Heart left ventricle (tissue), 16 donors: ENCODE measurements around the gene SIAH3. TPM values are rescaled to one million over a fixed set of nuclear protein-coding genes. Genes with fewer than 3 reads are reported as not detected.

Experiments used
- ATAC-seq, 4 donors: fragments of 200-7000 bp; cut with Tn5 transposase; one replicate each; pipeline ENCODE4 v1.9.1; 2020 to 2022; ENCODE audit warnings: moderate library complexity in 4 of 4, mild to moderate bottlenecking in 3 of 4, moderate number of reproducible peaks in 1 of 4
- DNase-seq, 5 donors: peaks; one replicate each; pipeline ENCODE4 v3.0.0-alpha.2; 2020
- H3K27ac ChIP-seq, 12 donors: fragments of 200-600 bp; sonication (generic) in 4 of 12; one replicate each; pipeline versions ENCODE4 v1.5.0 to v1.8.0; 2016 to 2022; ENCODE audit warnings: mild to moderate bottlenecking in 2 of 12
- H3K27me3 ChIP-seq, 9 donors: fragments of 200-600 bp; sonication (generic) in 2 of 9; one replicate each; pipeline versions ENCODE4 v1.5.1 to v1.8.0; 2016 to 2022; ENCODE audit warnings: mild to moderate bottlenecking in 3 of 9
- H3K36me3 ChIP-seq, 9 donors: fragments of 200-600 bp; sonication (generic) in 2 of 9; one replicate each; pipeline versions ENCODE4 v1.5.0 to v1.8.0; 2018 to 2022; ENCODE audit warnings: mild to moderate bottlenecking in 2 of 9
- H3K4me1 ChIP-seq, 12 donors: fragments of 200-600 bp; sonication (generic) in 4 of 12; one replicate each; pipeline versions ENCODE4 v1.5.0 to v1.8.0; 2016 to 2022; ENCODE audit warnings: mild to moderate bottlenecking in 3 of 12
- H3K4me3 ChIP-seq, 12 donors: fragments of 200-600 bp; sonication (generic) in 4 of 12; one replicate each; pipeline versions ENCODE4 v1.5.0 to v1.8.0; 2017 to 2022; ENCODE audit warnings: mild to moderate bottlenecking in 9 of 12, moderate library complexity in 4 of 12
- H3K9me3 ChIP-seq, 12 donors: fragments of 200-600 bp; sonication (generic) in 4 of 12; one replicate each; pipeline versions ENCODE4 v1.5.0 to v1.8.0; 2016 to 2022; ENCODE audit warnings: mild to moderate bottlenecking in 1 of 12
- CTCF ChIP-seq, 12 donors: fragments of 200-600 bp; sonication (generic) in 4 of 12; IDR thresholded peaks; one replicate each; pipeline versions ENCODE4 v1.5.0 to v1.8.0; 2018 to 2022; ENCODE audit warnings: antibody characterized with exemption in 12 of 12, mild to moderate bottlenecking in 5 of 12
- POLR2A ChIP-seq, 2 donors: fragments of 450-650 bp; IDR thresholded peaks; one replicate each; pipeline ENCODE4 v1.6.1; 2017; ENCODE audit warnings: antibody characterized with exemption in 2 of 2, mild to moderate bottlenecking in 2 of 2, moderate library complexity in 2 of 2
- WGBS, 4 donors: extraction: QIAGEN DNeasy Blood & Tissue Kit in 2 of 4; methylation state at CpG; one replicate each; pipeline versions ENCODE4 v1.1.5 to v1.1.7; 2013 to 2018; 5-methylcytosine and 5-hydroxymethylcytosine counted together
- intact Hi-C, 10 donors: fragments of 100-400 bp; cut with DNase I; formaldehyde crosslinking; loops; one replicate each; pipeline versions ENCODE4 v1.11.1 to v1.14.2; 2022
- polyA plus RNA-seq, 2 donors: library from polyadenylated mRNA; stranded (reverse); fragments of 200-250 nt; gene quantifications; one replicate each; pipeline ENCODE4 v1.2.3, GENCODE V29; 2013
- total RNA-seq, 9 donors: library from RNA; depleted of rRNA in 2 of 9; stranded (reverse); fragments of >200 nt in 2 of 9; fragmentation: NEBNext Ultra II Directional in 3 of 9; extraction: Animal tissue kit (Norgen Biotek cat#: 25700) in 3 of 9; gene quantifications; one replicate each; pipeline versions ENCODE4 v1.1.0 to v1.2.4, GENCODE V29; 2016 to 2023
- donor health status: ischemic (EF 13 %, LVEDD 7.1; RV severe dilation, severe dysfunction).
- donor health status: healthy with polysubstance abuse.
- donor health status: DM: no; HTN: yes; CAD: no.
- donor health status: DM: no; HTN: no; CAD: no.
- donor health status: ischemic (EF 25% LVEDD 6.9; RV normal size, moderate dysfunction).
- donor health status: ischemic (EF 25% LVEDD 5.7; RV mildly dilated, moderate dysfunction).
- donor health status: healthy.
- donor health status: DM: yes; HTN: yes; CAD: no.
- donor health status: ischemic (EF 35%, LVEDD 5.7; RV mildly dilated, moderate dysfunction).
- donor health status: nonischemic (EF 11% LVEDD 7.7; RV severe dilation, severe dysfunction).
- donor health status: DM: yes; HTN: yes; CAD: no.
- donor health status: PGD.
- donor health status: ischemic (EF 29% LVEDD 5.4; RV normal size, mild dysfunction).
- donor health status: nonischemic (EF 23%, LVEDD 6.1; RV moderate dilation, normal function).

SIAH3 gene
- total and polyA plus RNA-seq, 11 donors: 0.05 to 0.18 (median 0.07) TPM; not detected in 8

GRCh38 chr13:45742985-45743384 is 108.6 kb downstream of the SIAH3 start:
- Histone ChIP-seq H3K9me3 (no peaks in the 10 kb centered on the region), H3K27me3 (no peaks in the 10 kb centered on the region), H3K4me1 (no peaks in the 10 kb centered on the region), H3K4me3 (no peak overlapping the region), H3K27ac (no peak overlapping the region), H3K36me3 (no peaks in the 10 kb centered on the region)
- DNase-seq: no peak
- intact Hi-C loops: no loop called here
- TF ChIP-seq CTCF (IDR thresholded peaks at IDR 0.05) (no peak), POLR2A (IDR thresholded peaks at IDR 0.05) (no peak)
- ATAC-seq: no peak
- WGBS, 4 donors: 68 to 90% (median 85%) methylated on average over 5 of the region's 5 CpGs

GRCh38 chr13:45737571-45738017 is 114.0 kb downstream of the SIAH3 start:
- Histone ChIP-seq H3K27ac (no peak overlapping the region), H3K36me3 (no peaks in the 10 kb centered on the region), H3K4me3 (no peak overlapping the region), H3K27me3 (peaks cover 0 to 3% (median 0%) of the 10 kb centered on the region in 9 donors), H3K4me1 (no peaks in the 10 kb centered on the region), H3K9me3 (no peaks in the 10 kb centered on the region)
- peak in 2 of 12 donors; percentile 14 for TF ChIP-seq CTCF (IDR thresholded peaks at IDR 0.05)
- no peak for TF ChIP-seq POLR2A (IDR thresholded peaks at IDR 0.05)
- intact Hi-C loops: no loop called here
- DNase-seq (no peak), ATAC-seq (no peak)
- 52 to 62% (median 54%) methylated on average over 2 of the region's 2 CpGs for WGBS, 4 donors

- no peak overlapping the region for H3K4me3 ChIP-seq
- WGBS, 4 donors: 82 to 92% (median 87%) methylated on average over 5 of the region's 5 CpGs
- no peak overlapping the region for H3K27ac ChIP-seq
- no peaks in the 10 kb centered on the region for H3K36me3 ChIP-seq
- ATAC-seq: no peak
- TF ChIP-seq POLR2A (IDR thresholded peaks at IDR 0.05) (no peak), CTCF (IDR thresholded peaks at IDR 0.05) (no peak)
- no peak for DNase-seq
- H3K27me3 ChIP-seq: peaks cover 0 to 9% (median 0%) of the 10 kb centered on the region in 9 donors
- H3K9me3 ChIP-seq: no peaks in the 10 kb centered on the region
- no peaks in the 10 kb centered on the region for H3K4me1 ChIP-seq
- intact Hi-C loops: no loop called here
These were observed 118.2 kb downstream of the SIAH3 start for GRCh38 chr13:45733361-45733760.

- Histone ChIP-seq H3K9me3 (no peaks in the 10 kb centered on the region), H3K27me3 (peaks cover 0 to 9% (median 0%) of the 10 kb centered on the region in 9 donors), H3K36me3 (no peaks in the 10 kb centered on the region), H3K4me3 (no peak overlapping the region), H3K27ac (no peak overlapping the region), H3K4me1 (no peaks in the 10 kb centered on the region)
- ATAC-seq: no peak
- 40 to 55% (median 52%) methylated on average over 5 of the region's 5 CpGs for WGBS, 4 donors
- intact Hi-C loops: no loop called here
- no peak for DNase-seq
- no peak for TF ChIP-seq POLR2A (IDR thresholded peaks at IDR 0.05)
- TF ChIP-seq CTCF (IDR thresholded peaks at IDR 0.05): no peak
These were observed 118.6 kb downstream of the SIAH3 start for GRCh38 chr13:45732916-45733315.
